ENCODE results near the gene SPPL2B. TPM values are rescaled to one million over a fixed set of nuclear protein-coding genes. Genes with fewer than 3 reads are reported as not detected.
A peak's percentile ranks its signal among the peaks of the same experiment; 100 is the strongest.
"Not testable (repeated sequence)": the region's sequence is repeated elsewhere in the genome, so short reads cannot be mapped to it uniquely, and the experiment has no call there.

Gene SPPL2B
- total and polyA plus RNA-seq, 4 donors: 30.2 to 140 (median 73.4) TPM

- 67% methylated on average over 14 of the region's 20 CpGs for WGBS (ENCODE audit: insufficient coverage)
- no peaks in the 10 kb centered on the region for H3K9me3 ChIP-seq (ENCODE audit: control insufficient read depth, insufficient read depth, low read length)
- H3K4me1 ChIP-seq (ENCODE audit: control insufficient read depth, insufficient read depth, low read length): peaks cover 11% of the 10 kb centered on the region
- no peaks in the 10 kb centered on the region for H3K36me3 ChIP-seq (ENCODE audit: control insufficient read depth, insufficient read depth, low read length)
- no peak overlapping the region for H3K27ac ChIP-seq (ENCODE audit: low read depth, low read length)
- no peak for DNase-seq (ENCODE audit: low read depth in 4 of 6, low spot score in 6 of 6)
- no peaks in the 10 kb centered on the region for H3K27me3 ChIP-seq (ENCODE audit: control insufficient read depth, insufficient read depth, low read length)
- H3K4me3 ChIP-seq (ENCODE audit: low read depth, low read length): no peak overlapping the region
Observed at GRCh38 chr19:2387367-2388288, 59.1 kb downstream of the SPPL2B start.

- DNase-seq (ENCODE audit: low read depth in 4 of 6, low spot score in 6 of 6): no peak
- Histone ChIP-seq H3K27ac (ENCODE audit: low read depth, low read length) (no peak overlapping the region), H3K4me3 (ENCODE audit: low read depth, low read length) (no peak overlapping the region), H3K9me3 (ENCODE audit: control insufficient read depth, insufficient read depth, low read length) (no peaks in the 10 kb centered on the region), H3K4me1 (ENCODE audit: control insufficient read depth, insufficient read depth, low read length) (peaks cover 5% of the 10 kb centered on the region), H3K27me3 (ENCODE audit: control insufficient read depth, insufficient read depth, low read length) (no peaks in the 10 kb centered on the region), H3K36me3 (ENCODE audit: control insufficient read depth, insufficient read depth, low read length) (no peaks in the 10 kb centered on the region)
- 88% methylated on average over 21 of the region's 21 CpGs for WGBS (ENCODE audit: insufficient coverage)
Observed at GRCh38 chr19:2389594-2389993, 61.1 kb downstream of the SPPL2B start.

- no peaks in the 10 kb centered on the region for H3K36me3 ChIP-seq (ENCODE audit: control insufficient read depth, insufficient read depth, low read length)
- WGBS (ENCODE audit: insufficient coverage): 0% methylated on average over 4 of the region's 10 CpGs
- no peaks in the 10 kb centered on the region for H3K27me3 ChIP-seq (ENCODE audit: control insufficient read depth, insufficient read depth, low read length)
- no peaks in the 10 kb centered on the region for H3K4me1 ChIP-seq (ENCODE audit: control insufficient read depth, insufficient read depth, low read length)
- no peak overlapping the region for H3K4me3 ChIP-seq (ENCODE audit: low read depth, low read length)
- H3K9me3 ChIP-seq (ENCODE audit: control insufficient read depth, insufficient read depth, low read length): no peaks in the 10 kb centered on the region
- DNase-seq (ENCODE audit: low read depth in 4 of 6, low spot score in 6 of 6): peak in 5 of 6 donors; percentile 9 to 91 (median 49)
- H3K27ac ChIP-seq (ENCODE audit: low read depth, low read length): no peak overlapping the region
Observed at GRCh38 chr19:2391118-2391725, 62.7 kb downstream of the SPPL2B start.

GRCh38 chr19:2392366-2392765 lies 63.9 kb downstream of the SPPL2B start:
- Histone ChIP-seq H3K9me3 (ENCODE audit: control insufficient read depth, insufficient read depth, low read length) (no peaks in the 10 kb centered on the region), H3K36me3 (ENCODE audit: control insufficient read depth, insufficient read depth, low read length) (no peaks in the 10 kb centered on the region), H3K27ac (ENCODE audit: low read depth, low read length) (no peak overlapping the region), H3K4me1 (ENCODE audit: control insufficient read depth, insufficient read depth, low read length) (no peaks in the 10 kb centered on the region), H3K4me3 (ENCODE audit: low read depth, low read length) (no peak overlapping the region), H3K27me3 (ENCODE audit: control insufficient read depth, insufficient read depth, low read length) (no peaks in the 10 kb centered on the region)
- 35% methylated on average over 7 of the region's 7 CpGs for WGBS (ENCODE audit: insufficient coverage)
- DNase-seq (ENCODE audit: low read depth in 4 of 6, low spot score in 6 of 6): peak in 1 of 6 donors; percentile 16

GRCh38 chr19:2392899-2393298 lies 64.4 kb downstream of the SPPL2B start:
- not testable (repeated sequence) for DNase-seq (ENCODE audit: low read depth in 4 of 6, low spot score in 6 of 6); H3K4me3 ChIP-seq (ENCODE audit: low read depth, low read length); H3K4me1 ChIP-seq (ENCODE audit: control insufficient read depth, insufficient read depth, low read length); H3K9me3 ChIP-seq (ENCODE audit: control insufficient read depth, insufficient read depth, low read length); H3K27ac ChIP-seq (ENCODE audit: low read depth, low read length); H3K27me3 ChIP-seq (ENCODE audit: control insufficient read depth, insufficient read depth, low read length); H3K36me3 ChIP-seq (ENCODE audit: control insufficient read depth, insufficient read depth, low read length)
- WGBS (ENCODE audit: insufficient coverage): 85% methylated on average over 6 of the region's 8 CpGs

- Histone ChIP-seq H3K4me1 (ENCODE audit: control insufficient read depth, insufficient read depth, low read length) (no peaks in the 10 kb centered on the region), H3K4me3 (ENCODE audit: low read depth, low read length) (no peak overlapping the region), H3K27ac (ENCODE audit: low read depth, low read length) (no peak overlapping the region), H3K27me3 (ENCODE audit: control insufficient read depth, insufficient read depth, low read length) (no peaks in the 10 kb centered on the region), H3K9me3 (ENCODE audit: control insufficient read depth, insufficient read depth, low read length) (no peaks in the 10 kb centered on the region), H3K36me3 (ENCODE audit: control insufficient read depth, insufficient read depth, low read length) (no peaks in the 10 kb centered on the region)
- DNase-seq (ENCODE audit: low read depth in 4 of 6, low spot score in 6 of 6): no peak
- WGBS (ENCODE audit: insufficient coverage): 67% methylated on average over 2 of the region's 8 CpGs
Observed at GRCh38 chr19:2394054-2394441, 65.6 kb downstream of the SPPL2B start.

- H3K36me3 ChIP-seq (ENCODE audit: control insufficient read depth, insufficient read depth, low read length): no peaks in the 10 kb centered on the region
- H3K4me3 ChIP-seq (ENCODE audit: low read depth, low read length): no peak overlapping the region
- H3K9me3 ChIP-seq (ENCODE audit: control insufficient read depth, insufficient read depth, low read length): no peaks in the 10 kb centered on the region
- 91% methylated on average over 14 of the region's 27 CpGs for WGBS (ENCODE audit: insufficient coverage)
- H3K4me1 ChIP-seq (ENCODE audit: control insufficient read depth, insufficient read depth, low read length): no peaks in the 10 kb centered on the region
- H3K27ac ChIP-seq (ENCODE audit: low read depth, low read length): no peak overlapping the region
- H3K27me3 ChIP-seq (ENCODE audit: control insufficient read depth, insufficient read depth, low read length): no peaks in the 10 kb centered on the region
- DNase-seq (ENCODE audit: low read depth in 4 of 6, low spot score in 6 of 6): no peak
Observed at GRCh38 chr19:2394442-2395292, 66.2 kb downstream of the SPPL2B start.

- not testable (repeated sequence) for H3K4me1 ChIP-seq (ENCODE audit: control insufficient read depth, insufficient read depth, low read length); H3K4me3 ChIP-seq (ENCODE audit: low read depth, low read length); H3K9me3 ChIP-seq (ENCODE audit: control insufficient read depth, insufficient read depth, low read length); DNase-seq (ENCODE audit: low read depth in 4 of 6, low spot score in 6 of 6); H3K27ac ChIP-seq (ENCODE audit: low read depth, low read length); H3K27me3 ChIP-seq (ENCODE audit: control insufficient read depth, insufficient read depth, low read length); H3K36me3 ChIP-seq (ENCODE audit: control insufficient read depth, insufficient read depth, low read length)
- WGBS (ENCODE audit: insufficient coverage): 97% methylated on average over 18 of the region's 18 CpGs
Observed at GRCh38 chr19:2395293-2395829, 66.9 kb downstream of the SPPL2B start.

- DNase-seq (ENCODE audit: low read depth in 4 of 6, low spot score in 6 of 6); H3K36me3 ChIP-seq (ENCODE audit: control insufficient read depth, insufficient read depth, low read length); H3K4me3 ChIP-seq (ENCODE audit: low read depth, low read length); H3K27ac ChIP-seq (ENCODE audit: low read depth, low read length); H3K27me3 ChIP-seq (ENCODE audit: control insufficient read depth, insufficient read depth, low read length); H3K9me3 ChIP-seq (ENCODE audit: control insufficient read depth, insufficient read depth, low read length); H3K4me1 ChIP-seq (ENCODE audit: control insufficient read depth, insufficient read depth, low read length): not testable (repeated sequence)
- 95% methylated on average over 5 of the region's 7 CpGs for WGBS (ENCODE audit: insufficient coverage)
Observed at GRCh38 chr19:2397173-2397572, 68.7 kb downstream of the SPPL2B start.

All from spinal cord (tissue), 10 donors.